HT1080 (cell line): ENCODE measurements around the gene SNX9. TPM values are rescaled to one million over a fixed set of nuclear protein-coding genes. Genes with fewer than 3 reads are reported as not detected.
"Not testable (repeated sequence)": the region's sequence is repeated elsewhere in the genome, so short reads cannot be mapped to it uniquely, and the experiment has no call there.

Experiments used
- DNase-seq: peaks from one replicate; pipeline ENCODE4 v3.0.0-alpha.2; 2015; ENCODE audit warnings: low read depth
- total RNA-seq: library from RNA; depleted of rRNA; stranded (reverse); fragments of >200 nt; shearing (Covaris generic); gene quantifications from 2 replicates; pipeline ENCODE4 v1.2.3, GENCODE V29; 2014

SNX9 gene
- total RNA-seq, 1 experiment from 2014 or later = 24.2 TPM

GRCh38 chr6:157950899-157951298 lies 127.9 kb downstream of the SNX9 start:
- DNase-seq = not testable (repeated sequence)

- DNase-seq = no peak
These were observed 128.8 kb downstream of the SNX9 start for GRCh38 chr6:157951828-157952227.

GRCh38 chr6:157952861-157953351 lies 129.9 kb downstream of the SNX9 start:
- DNase-seq = peak; percentile 66

GRCh38 chr6:157953580-157954091 lies 130.6 kb downstream of the SNX9 start:
- no peak for DNase-seq

GRCh38 chr6:157954150-157955117 lies 131.4 kb downstream of the SNX9 start:
- DNase-seq = no peak

- DNase-seq = no peak
These were observed 132.6 kb downstream of the SNX9 start for GRCh38 chr6:157955675-157956074.

GRCh38 chr6:157956171-157956730 lies 133.2 kb downstream of the SNX9 start:
- DNase-seq = no peak

GRCh38 chr6:157959451-157960227 lies 136.6 kb downstream of the SNX9 start:
- no peak for DNase-seq

- no peak for DNase-seq
These were observed 138.2 kb downstream of the SNX9 start for GRCh38 chr6:157961153-157961831.

- DNase-seq = no peak
These were observed 139.0 kb downstream of the SNX9 start for GRCh38 chr6:157961832-157962575.

GRCh38 chr6:157962601-157963302 lies 139.7 kb downstream of the SNX9 start:
- no peak for DNase-seq

- no peak for DNase-seq
These were observed 141.1 kb downstream of the SNX9 start for GRCh38 chr6:157964100-157964499.

- no peak for DNase-seq
These were observed 142.3 kb downstream of the SNX9 start for GRCh38 chr6:157965387-157965786.

GRCh38 chr6:157966589-157966977 lies 143.5 kb downstream of the SNX9 start:
- no peak for DNase-seq

- no peak for DNase-seq
These were observed 144.0 kb downstream of the SNX9 start for GRCh38 chr6:157967020-157967419.

- no peak for DNase-seq
These were observed 144.4 kb downstream of the SNX9 start for GRCh38 chr6:157967486-157967885.

- not testable (repeated sequence) for DNase-seq
These were observed 149.1 kb downstream of the SNX9 start for GRCh38 chr6:157972177-157972576.

GRCh38 chr6:157974341-157974894 lies 151.4 kb downstream of the SNX9 start:
- DNase-seq = peak; percentile 74

GRCh38 chr6:157974967-157975366 lies 151.9 kb downstream of the SNX9 start:
- DNase-seq = no peak
